Cardiac fibroblast (primary cell): ENCODE data around the gene IL10RA.

Experiments
- DNase-seq, 2 donors: peaks; one replicate each; pipeline versions ENCODE4 v3.0.0 to v3.0.0-alpha.2; 2010; ENCODE audit warnings: low read depth in 2 of 2
- H3K4me3 ChIP-seq, 2 donors: replicated peaks in 1 of 2; 1 replicate in 1 of 2; 2 replicates in 1 of 2; pipeline ENCODE4 v1.5.1; 2011; ENCODE audit warnings: low read depth in 2 of 2, low read length in 2 of 2, mild to moderate bottlenecking in 2 of 2, moderate library complexity in 1 of 2
- TF ChIP-seq, protein P1 (sequence below): IDR thresholded peaks from one replicate; pipeline ENCODE4 v1.5.1; 2011; ENCODE audit warnings: low read depth, mild to moderate bottlenecking, low read length, inconsistent platforms

IL10RA gene

DNA sequence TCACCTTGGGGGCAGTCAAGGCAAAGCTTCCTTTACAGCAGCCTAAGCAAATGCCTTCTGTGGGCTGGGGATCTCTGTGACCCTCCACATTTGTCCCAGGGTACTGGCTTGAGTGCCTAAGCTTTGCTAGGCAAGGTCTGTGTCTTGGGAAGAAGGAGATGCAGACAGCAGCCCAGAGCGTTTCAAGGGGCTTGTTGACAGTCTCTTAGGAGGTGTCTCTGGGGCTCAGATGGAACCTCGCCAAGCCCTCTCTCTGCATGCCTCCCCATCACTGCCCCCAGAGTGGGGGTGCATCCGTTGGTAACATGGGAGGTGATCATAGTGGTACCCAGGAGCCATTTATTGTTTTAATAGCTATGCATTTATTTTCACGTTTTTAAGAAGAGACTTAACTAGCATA is 61.6 kb downstream of the IL10RA start:
- TF ChIP-seq, protein P1, sequence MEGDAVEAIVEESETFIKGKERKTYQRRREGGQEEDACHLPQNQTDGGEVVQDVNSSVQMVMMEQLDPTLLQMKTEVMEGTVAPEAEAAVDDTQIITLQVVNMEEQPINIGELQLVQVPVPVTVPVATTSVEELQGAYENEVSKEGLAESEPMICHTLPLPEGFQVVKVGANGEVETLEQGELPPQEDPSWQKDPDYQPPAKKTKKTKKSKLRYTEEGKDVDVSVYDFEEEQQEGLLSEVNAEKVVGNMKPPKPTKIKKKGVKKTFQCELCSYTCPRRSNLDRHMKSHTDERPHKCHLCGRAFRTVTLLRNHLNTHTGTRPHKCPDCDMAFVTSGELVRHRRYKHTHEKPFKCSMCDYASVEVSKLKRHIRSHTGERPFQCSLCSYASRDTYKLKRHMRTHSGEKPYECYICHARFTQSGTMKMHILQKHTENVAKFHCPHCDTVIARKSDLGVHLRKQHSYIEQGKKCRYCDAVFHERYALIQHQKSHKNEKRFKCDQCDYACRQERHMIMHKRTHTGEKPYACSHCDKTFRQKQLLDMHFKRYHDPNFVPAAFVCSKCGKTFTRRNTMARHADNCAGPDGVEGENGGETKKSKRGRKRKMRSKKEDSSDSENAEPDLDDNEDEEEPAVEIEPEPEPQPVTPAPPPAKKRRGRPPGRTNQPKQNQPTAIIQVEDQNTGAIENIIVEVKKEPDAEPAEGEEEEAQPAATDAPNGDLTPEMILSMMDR = no peak
- no peak overlapping the region for H3K4me3 ChIP-seq
- no peak for DNase-seq

DNA sequence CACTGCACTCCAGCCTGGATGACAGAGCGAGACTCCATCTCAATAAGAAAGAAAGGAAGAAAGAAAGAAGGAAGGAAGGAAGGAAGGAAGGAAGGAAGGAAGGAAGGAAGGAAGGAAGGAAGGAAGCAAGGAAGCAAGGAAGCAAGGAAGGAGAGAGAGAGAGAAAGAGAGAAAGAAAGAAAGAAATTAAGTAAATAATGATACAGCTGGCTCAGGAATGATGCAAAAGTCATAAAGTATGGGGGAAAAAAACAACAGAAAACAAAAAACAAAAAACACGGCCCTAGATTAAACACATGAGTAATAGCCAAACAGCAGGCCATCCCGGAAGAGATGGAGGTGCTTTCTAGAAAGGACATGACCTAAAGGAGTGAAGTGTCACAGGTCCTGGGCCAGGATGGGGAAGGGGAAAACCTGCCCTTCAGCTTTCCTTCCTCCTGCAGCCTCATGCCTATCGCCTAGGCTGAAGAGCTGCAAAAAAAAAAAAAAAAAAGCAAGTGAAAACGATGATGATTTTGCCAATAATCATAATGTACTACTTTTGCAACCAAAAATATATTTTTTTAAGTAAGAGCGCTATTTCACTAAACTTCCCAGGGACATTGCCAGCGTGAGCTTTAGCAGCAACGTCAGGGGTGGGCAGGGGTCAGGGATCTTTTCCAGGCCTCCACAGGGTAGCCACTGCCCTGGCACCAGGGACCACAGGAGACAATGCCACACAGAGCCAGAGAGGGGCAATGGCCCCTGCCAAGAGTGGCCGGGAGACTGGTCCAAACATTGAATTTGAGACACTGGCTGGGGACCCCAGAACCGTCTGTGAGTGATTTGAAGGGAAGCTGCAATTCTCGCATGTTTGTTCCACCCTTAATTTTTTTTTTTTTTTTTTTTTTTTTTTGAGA is 62.5 kb downstream of the IL10RA start:
- TF ChIP-seq, protein P1 = no peak

DNA sequence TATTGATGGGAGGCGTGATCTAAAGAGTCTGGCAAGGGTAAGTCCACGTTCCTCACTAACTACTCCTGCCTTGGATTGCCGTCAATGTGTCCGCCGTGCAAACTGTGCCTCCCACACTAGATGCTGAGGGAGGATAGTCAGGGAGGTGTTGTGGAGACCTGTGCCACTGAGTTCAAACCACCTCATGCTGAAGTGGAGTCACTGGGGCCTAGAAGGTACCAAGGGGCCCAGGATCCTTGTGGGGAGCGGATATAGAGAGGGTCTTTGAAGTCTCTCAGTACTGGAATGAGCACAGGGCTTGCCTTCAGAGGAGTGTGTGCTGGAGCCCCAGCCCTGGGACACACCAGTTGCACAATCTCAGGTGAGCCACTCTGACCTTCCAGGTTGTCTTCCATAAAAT is 63.6 kb downstream of the IL10RA start:
- DNase-seq = no peak
- TF ChIP-seq, protein P1 = no peak
- H3K4me3 ChIP-seq = no peak overlapping the region

More for the DNA sequence above, 62.5 kb downstream of the IL10RA start:
- DNase-seq = no peak
- no peak overlapping the region for H3K4me3 ChIP-seq

DNA sequence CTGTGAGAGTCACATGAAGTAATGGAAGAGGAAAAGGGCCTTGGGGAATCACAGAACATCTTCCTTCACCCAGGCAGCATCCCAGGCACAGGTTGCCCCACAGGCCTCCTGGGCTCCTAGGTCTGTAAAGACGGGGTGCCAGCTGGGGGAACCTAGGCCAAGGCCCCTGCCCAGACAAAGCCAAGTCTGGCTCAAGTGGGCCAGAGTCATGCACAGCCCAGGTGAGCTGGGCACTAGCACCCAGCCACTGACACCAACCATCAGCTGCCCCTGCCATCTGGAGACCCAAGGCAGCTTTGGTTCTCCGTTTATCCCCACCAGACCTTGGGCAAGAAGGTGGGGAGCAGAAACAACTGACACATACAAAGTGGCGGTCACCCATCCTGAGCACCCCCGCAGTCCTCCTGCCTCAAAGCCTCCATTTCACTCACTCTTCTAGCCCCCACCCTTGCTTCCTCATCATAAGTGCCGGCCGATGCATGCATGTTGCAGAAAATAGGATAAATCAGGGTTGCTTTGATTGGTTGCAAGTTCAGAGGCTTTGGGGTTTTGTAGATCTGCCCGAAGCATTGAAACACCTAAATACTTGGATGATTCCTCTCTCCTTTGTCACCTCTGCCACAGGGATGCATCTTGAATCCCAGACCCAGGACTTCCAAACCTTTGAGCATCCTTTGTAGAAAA is 64.2 kb downstream of the IL10RA start:
- TF ChIP-seq, protein P1 = no peak
- H3K4me3 ChIP-seq = no peak overlapping the region
- no peak for DNase-seq
